ENCODE results near the gene B9D1. TPM values are rescaled to one million over a fixed set of nuclear protein-coding genes. Genes with fewer than 3 reads are reported as not detected.
A peak's percentile ranks its signal among the peaks of the same experiment; 100 is the strongest.

B9D1 gene
- total RNA-seq, 3 donors from 2014 or later (not counting 1 experiment from before 2014, with no cell fraction given): 3.1 to 7.5 (median 3.7) TPM

- H3K27me3 Mint-ChIP-seq (ENCODE audit: low read depth in 2 of 2): peaks cover 0 to 2% of the 10 kb centered on the region in 2 donors
- H3K9me3 Mint-ChIP-seq: no peaks in the 10 kb centered on the region
- Histone ChIP-seq H3K27ac (ENCODE audit: low read length) (no peak overlapping the region), H3K36me3 (ENCODE audit: control insufficient read depth, insufficient read depth, low read length) (no peaks in the 10 kb centered on the region), H3K9me3 (ENCODE audit: control insufficient read depth, insufficient read depth, low read length) (no peaks in the 10 kb centered on the region), H3K4me3 (ENCODE audit: low read length) (no peak overlapping the region), H3K27me3 (ENCODE audit: control insufficient read depth, insufficient read depth, low read length) (peaks cover 3% of the 10 kb centered on the region), H3K4me1 (ENCODE audit: control insufficient read depth, insufficient read depth, low read length) (peaks cover 35% of the 10 kb centered on the region)
- 10% methylated on average over 9 of the region's 10 CpGs for WGBS (ENCODE audit: insufficient coverage)
- intact Hi-C loops (cut with micrococcal nuclease): no loop called here
- H3K4me1 Mint-ChIP-seq: peaks cover 15 to 16% of the 10 kb centered on the region in 2 donors
- ATAC-seq: peak; percentile 75 to 89 (median 85)
- peak overlapping the region in 1 of 2 donors; percentile 73 for H3K27ac Mint-ChIP-seq
- peak in 1 of 2 donors; percentile 85 for DNase-seq
- no peak for TF ChIP-seq CTCF (IDR thresholded peaks at IDR 0.05)
- no peaks in the 10 kb centered on the region for H3K36me3 Mint-ChIP-seq
- no peak overlapping the region for H3K4me3 Mint-ChIP-seq
Measured at GRCh38 chr17:19306160-19307111, 56.1 kb downstream of the B9D1 start.

- Histone ChIP-seq H3K36me3 (ENCODE audit: control insufficient read depth, insufficient read depth, low read length) (no peaks in the 10 kb centered on the region), H3K27me3 (ENCODE audit: control insufficient read depth, insufficient read depth, low read length) (peaks cover 3% of the 10 kb centered on the region), H3K9me3 (ENCODE audit: control insufficient read depth, insufficient read depth, low read length) (no peaks in the 10 kb centered on the region), H3K27ac (ENCODE audit: low read length) (no peak overlapping the region), H3K4me1 (ENCODE audit: control insufficient read depth, insufficient read depth, low read length) (peaks cover 35% of the 10 kb centered on the region), H3K4me3 (ENCODE audit: low read length) (no peak overlapping the region)
- WGBS (ENCODE audit: insufficient coverage): 92% methylated on average over 5 of the region's 5 CpGs
- intact Hi-C loops (cut with micrococcal nuclease): no loop called here
- H3K36me3 Mint-ChIP-seq: no peaks in the 10 kb centered on the region
- peaks cover 15 to 16% of the 10 kb centered on the region in 2 donors for H3K4me1 Mint-ChIP-seq
- TF ChIP-seq CTCF (IDR thresholded peaks at IDR 0.05): no peak
- no peak for ATAC-seq
- H3K4me3 Mint-ChIP-seq: no peak overlapping the region
- DNase-seq: no peak
- peak overlapping the region in 1 of 2 donors; percentile 73 for H3K27ac Mint-ChIP-seq
- H3K9me3 Mint-ChIP-seq: no peaks in the 10 kb centered on the region
- H3K27me3 Mint-ChIP-seq (ENCODE audit: low read depth in 2 of 2): peaks cover 0 to 2% of the 10 kb centered on the region in 2 donors
Measured at GRCh38 chr17:19305761-19306159, 56.8 kb downstream of the B9D1 start.

GRCh38 chr17:19305256-19305655, 57.3 kb downstream of the B9D1 start:
- intact Hi-C loops (cut with micrococcal nuclease): no loop called here
- H3K4me1 Mint-ChIP-seq: peaks cover 15 to 16% of the 10 kb centered on the region in 2 donors
- no peaks in the 10 kb centered on the region for H3K9me3 ChIP-seq (ENCODE audit: control insufficient read depth, insufficient read depth, low read length)
- H3K27me3 ChIP-seq (ENCODE audit: control insufficient read depth, insufficient read depth, low read length): peaks cover 3% of the 10 kb centered on the region
- ATAC-seq (no peak), DNase-seq (no peak)
- peaks cover 0 to 2% of the 10 kb centered on the region in 2 donors for H3K27me3 Mint-ChIP-seq (ENCODE audit: low read depth in 2 of 2)
- no peak overlapping the region for H3K27ac ChIP-seq (ENCODE audit: low read length)
- H3K4me3 Mint-ChIP-seq: no peak overlapping the region
- H3K36me3 Mint-ChIP-seq: no peaks in the 10 kb centered on the region
- no peaks in the 10 kb centered on the region for H3K36me3 ChIP-seq (ENCODE audit: control insufficient read depth, insufficient read depth, low read length)
- H3K4me1 ChIP-seq (ENCODE audit: control insufficient read depth, insufficient read depth, low read length): peaks cover 35% of the 10 kb centered on the region
- H3K27ac Mint-ChIP-seq: peak overlapping the region in 1 of 2 donors; percentile 73
- no peaks in the 10 kb centered on the region for H3K9me3 Mint-ChIP-seq
- H3K4me3 ChIP-seq (ENCODE audit: low read length): no peak overlapping the region
- WGBS (ENCODE audit: insufficient coverage): 70% methylated on average over 5 of the region's 5 CpGs
- TF ChIP-seq CTCF (IDR thresholded peaks at IDR 0.05): no peak

Measured in natural killer cell (primary cell).